ENCODE data around the gene IRF8.

Gene IRF8

DNA sequence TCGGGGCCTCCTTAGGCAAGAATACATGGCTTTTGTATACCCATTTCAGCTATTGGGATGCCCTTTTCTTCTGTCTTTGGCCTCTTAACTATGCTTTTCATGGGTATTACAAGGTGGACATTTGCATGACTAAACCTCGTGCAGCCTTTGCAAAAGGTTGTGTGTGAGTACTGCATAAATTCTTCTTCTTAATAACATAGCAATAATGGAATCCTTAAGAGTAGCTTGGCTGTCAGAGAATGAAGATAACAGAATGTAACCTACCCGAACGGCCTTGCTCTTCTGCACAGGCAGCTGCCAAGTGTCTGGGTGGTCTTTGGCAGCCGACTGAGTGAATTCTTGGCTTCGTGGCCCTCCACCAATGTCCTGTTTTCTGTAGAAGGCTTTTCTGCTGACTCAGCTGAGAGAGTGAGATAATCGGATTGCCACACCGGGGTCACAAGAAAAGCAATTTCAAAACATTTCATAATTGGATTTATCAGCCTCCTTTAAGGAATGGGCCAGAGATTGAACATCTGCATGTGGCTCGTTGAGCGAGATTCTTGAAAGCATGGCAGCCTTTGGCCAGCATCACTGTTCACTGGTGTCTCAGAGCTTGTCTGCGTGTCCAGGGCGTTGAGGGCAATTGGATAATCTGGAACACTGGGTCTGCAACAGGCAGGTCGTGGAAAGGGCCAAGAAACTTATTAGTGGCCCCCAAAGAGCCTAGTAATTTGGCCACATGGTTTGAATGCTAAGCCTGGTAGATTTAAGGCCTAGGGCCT, 13.4 kb downstream of the IRF8 start:
- in situ Hi-C loops (cut with MboI; ENCODE audit: low sequenced_read_pairs) = no loop called here

- in situ Hi-C loops (cut with MboI; ENCODE audit: low sequenced_read_pairs) = no loop called here
These were observed 14.2 kb downstream of the IRF8 start for GRCh38 chr16:85913141-85913601.

DNA sequence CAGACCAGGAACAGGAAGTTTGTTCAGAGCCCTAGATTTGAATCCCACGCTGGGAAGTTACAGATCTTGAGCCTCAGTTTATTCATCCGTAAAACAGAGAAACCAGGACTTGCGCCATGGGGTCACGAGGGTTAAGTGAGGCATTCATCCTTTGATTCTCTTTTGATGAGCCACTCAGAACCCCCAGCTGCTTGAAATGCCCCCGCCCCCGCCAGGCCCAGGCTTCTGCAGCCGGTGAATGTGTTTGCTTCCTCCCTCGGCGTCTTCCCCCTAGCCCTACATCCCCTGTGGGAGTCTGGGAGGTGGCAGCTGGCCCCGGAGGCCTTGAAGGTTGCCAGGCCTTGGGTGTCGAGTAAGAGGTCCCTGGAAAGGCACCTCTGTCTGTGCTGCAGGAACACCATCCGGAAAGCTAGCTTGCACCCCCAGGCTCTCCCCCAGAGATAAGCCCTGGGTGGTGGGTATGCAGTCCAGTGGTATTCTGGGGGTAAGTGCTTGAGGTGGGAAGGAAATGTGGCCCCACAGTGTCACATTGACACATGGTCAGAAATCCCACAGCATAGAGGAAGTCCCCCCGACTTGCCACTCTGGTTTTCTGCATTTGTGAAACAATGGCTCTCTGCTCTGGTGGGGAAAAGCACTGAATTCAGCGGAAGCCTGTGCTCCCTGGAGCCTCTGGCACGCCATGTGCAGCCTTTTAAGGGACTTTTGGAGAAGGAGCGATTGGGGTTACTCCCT, 14.9 kb downstream of the IRF8 start:
- in situ Hi-C loops (cut with MboI; ENCODE audit: low sequenced_read_pairs) = no loop called here

GRCh38 chr16:85914423-85914794, 15.4 kb downstream of the IRF8 start:
- in situ Hi-C loops (cut with MboI; ENCODE audit: low sequenced_read_pairs) = no loop called here

DNA sequence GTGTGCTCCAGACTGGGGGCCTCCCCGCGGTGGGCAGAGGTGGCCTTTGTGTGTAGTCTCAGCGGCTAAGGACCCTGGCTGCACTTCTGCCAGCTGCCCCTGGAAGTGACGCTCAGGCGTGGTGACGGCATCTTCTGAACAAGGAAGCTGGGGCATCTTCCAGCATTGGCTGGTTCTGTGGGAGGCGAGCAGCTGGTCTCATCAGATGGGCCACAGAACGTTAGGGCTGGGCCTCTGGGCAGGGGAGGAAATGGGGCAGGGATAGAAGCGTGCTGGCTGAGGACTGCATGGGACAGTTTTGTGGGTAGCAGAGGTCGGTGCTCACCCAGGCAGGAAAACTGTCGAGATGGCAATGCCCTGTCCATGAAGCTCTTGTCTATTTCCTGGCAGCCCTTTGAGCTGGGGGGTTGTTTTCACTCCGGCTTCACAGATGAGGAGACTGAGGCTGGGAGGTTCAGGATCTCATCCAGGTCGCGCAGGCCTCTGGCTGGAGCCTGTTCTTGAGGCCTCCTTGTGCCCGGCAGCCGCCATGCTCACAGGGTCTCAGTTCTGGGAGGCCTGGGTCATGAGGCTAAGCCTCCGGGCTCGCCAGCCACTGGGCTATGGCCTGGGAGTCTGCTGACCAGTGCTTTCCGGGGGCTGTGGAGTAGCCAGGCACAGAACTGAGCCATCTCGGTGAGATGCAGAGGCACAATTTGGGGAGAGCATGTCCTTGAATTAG, 16.3 kb downstream of the IRF8 start:
- in situ Hi-C loops (cut with MboI; ENCODE audit: low sequenced_read_pairs) = no loop called here

GRCh38 chr16:85916141-85916890, 17.4 kb downstream of the IRF8 start:
- in situ Hi-C loops (cut with MboI; ENCODE audit: low sequenced_read_pairs) = no loop called here

- in situ Hi-C loops (cut with MboI; ENCODE audit: low sequenced_read_pairs) = no loop called here
These were observed 18.1 kb downstream of the IRF8 start for GRCh38 chr16:85917012-85917411.

DNA sequence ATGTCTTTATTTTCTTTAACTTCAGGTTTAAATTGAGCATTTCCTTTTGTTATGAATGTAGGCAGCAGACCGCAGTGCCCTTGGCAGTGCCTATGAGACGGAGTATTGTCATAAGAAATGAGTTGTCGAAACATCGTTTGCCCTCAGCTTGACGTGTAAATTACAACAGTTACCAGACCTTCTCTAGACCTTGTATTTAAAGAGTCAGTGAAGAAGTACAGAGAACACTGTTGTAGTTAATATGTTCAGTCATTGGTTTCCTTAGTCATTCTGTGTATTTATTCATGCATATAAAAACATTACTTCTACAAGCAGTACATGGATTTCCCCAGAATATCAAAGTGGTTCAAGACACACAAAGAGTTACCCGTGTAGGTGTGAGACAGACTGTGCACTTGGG, 19.0 kb downstream of the IRF8 start:
- in situ Hi-C loops (cut with MboI; ENCODE audit: low sequenced_read_pairs) = no loop called here

GRCh38 chr16:85918436-85918835, 19.5 kb downstream of the IRF8 start:
- in situ Hi-C loops (cut with MboI; ENCODE audit: low sequenced_read_pairs) = no loop called here

GRCh38 chr16:85919271-85920267, 20.6 kb downstream of the IRF8 start:
- in situ Hi-C loops (cut with MboI; ENCODE audit: low sequenced_read_pairs) = no loop called here

GRCh38 chr16:85921026-85921425, 22.1 kb downstream of the IRF8 start:
- in situ Hi-C loops (cut with MboI; ENCODE audit: low sequenced_read_pairs) = no loop called here

DNA sequence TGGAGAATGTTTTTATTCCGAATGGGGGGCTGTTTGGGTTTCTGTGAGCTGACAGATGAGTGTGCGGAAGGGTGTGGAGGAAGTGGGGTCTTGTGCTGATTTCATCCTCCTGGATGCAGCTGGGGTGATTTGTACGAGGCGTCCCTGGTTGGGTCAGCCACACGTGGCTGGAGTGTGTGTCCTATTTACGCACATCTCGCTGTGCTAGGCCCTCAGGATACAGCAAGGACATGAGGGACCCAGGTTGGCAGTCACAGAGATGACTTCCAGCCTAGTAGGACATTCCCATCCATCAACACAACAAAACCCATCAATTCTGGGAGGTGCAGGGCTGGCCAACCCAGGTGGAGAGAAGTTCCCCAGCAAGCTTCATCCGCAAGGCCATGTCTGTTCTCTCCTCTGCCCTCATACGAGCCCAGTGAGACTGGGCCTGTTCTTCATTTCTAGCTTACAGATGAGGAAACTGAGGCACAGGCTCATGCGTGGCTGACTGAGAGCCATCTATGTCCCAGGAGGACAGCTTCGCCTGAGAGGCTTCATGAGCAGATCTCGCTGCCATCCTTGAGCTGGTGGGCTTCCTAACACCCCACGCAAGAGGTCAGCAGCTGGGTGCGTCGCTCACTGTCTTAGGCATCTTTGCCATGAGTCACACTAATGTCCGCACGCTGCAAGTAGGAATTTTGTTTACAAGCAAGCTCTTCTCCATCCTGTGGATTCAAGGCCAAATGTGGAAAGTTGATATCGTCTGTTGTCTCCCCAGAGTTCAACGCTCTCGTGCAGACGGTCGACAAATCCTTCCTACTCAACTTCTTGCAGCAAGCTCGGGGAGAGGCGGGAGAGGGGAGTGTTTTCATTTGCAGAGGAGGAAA, 24.4 kb downstream of the IRF8 start:
- in situ Hi-C loops (cut with MboI; ENCODE audit: low sequenced_read_pairs) = no loop called here

- in situ Hi-C loops (cut with MboI; ENCODE audit: low sequenced_read_pairs) = no loop called here
These were observed 25.7 kb downstream of the IRF8 start for GRCh38 chr16:85924675-85925074.

DNA sequence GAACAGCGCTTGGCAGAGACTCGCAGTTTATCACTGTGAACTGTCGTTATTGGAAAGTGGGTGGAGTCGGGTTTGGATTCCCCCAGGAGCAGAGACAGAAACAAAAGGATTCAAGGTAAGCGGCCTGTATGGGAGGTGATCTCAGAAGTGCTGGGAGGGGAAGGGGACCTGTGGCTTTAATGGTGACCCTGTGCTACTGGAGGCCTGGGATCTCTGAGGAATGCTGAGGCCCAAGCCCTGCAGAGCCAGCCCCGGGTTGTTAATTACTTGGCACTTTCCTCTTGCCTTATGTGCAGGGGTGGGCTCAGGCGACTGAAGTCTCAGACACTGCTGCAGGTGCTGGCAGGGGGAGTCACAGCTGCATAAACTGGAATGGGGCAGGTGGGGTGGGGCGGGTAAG, 27.4 kb downstream of the IRF8 start:
- in situ Hi-C loops (cut with MboI; ENCODE audit: low sequenced_read_pairs) = no loop called here

DNA sequence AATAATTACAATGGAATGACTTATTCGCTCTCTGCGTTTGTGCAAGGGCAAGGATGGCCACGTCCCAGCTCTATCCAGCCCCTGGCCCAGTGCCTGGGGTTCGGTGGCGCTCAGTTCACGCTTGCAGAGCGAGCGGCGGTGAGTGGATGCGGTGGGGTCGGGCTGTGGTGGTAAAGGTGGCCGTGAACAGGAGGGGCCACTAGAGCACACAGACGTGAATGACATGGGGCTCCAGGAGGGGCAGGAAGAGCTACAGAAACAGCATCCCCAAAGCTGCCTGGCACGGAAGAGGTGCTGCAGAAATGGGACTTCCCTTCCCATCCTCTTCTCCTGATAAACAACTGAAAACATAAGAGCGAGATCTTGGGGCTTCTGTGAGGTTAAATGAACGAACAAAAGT, 28.4 kb downstream of the IRF8 start:
- in situ Hi-C loops (cut with MboI; ENCODE audit: low sequenced_read_pairs) = no loop called here

GRCh38 chr16:85927959-85928358, 29.0 kb downstream of the IRF8 start:
- in situ Hi-C loops (cut with MboI; ENCODE audit: low sequenced_read_pairs) = no loop called here

- in situ Hi-C loops (cut with MboI; ENCODE audit: low sequenced_read_pairs) = no loop called here
These were observed 29.4 kb downstream of the IRF8 start for GRCh38 chr16:85928401-85928820.

DNA sequence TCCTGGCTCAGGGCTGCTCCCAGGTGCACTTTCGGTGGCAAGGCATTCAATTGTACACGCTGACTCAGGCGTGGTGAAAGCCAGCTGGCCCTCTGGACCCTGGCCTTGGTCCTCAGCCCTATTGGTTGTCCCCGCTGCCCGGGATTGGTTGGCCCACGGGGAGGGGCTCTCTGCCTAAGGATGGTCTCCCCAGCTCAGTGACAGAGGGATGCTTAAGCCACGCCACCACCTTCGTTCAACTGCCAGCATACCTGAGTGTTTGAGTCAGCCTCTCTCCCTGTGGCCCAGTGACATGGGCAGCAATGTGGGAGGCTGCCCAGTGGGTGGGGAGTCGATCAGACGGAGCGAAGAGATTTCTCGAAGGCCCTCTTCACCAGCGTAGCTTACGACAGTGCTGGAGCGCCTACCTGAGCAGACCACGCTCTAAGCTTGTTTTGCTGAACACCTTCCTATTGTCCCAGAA, 30.3 kb downstream of the IRF8 start:
- in situ Hi-C loops (cut with MboI; ENCODE audit: low sequenced_read_pairs) = no loop called here

DNA sequence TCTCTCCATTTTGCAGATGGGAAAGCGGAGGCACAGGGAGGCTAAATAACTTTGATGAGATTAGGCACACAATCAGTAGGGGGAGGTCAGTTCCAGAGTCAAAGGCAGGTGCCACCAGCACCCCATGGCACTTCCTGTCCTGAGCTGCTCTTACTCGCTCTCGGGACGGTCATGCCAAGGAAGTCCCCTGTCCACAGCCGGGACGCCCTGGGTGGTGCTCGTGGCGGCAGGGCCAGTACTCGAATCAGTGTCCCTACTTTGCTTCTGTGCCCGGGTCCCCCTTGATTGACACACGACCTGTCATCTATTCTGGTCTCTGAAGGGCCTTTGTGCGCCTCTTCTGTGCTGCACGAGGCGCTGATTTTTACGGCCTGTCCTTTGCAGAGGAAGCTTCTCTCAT, 31.3 kb downstream of the IRF8 start:
- in situ Hi-C loops (cut with MboI; ENCODE audit: low sequenced_read_pairs) = no loop called here
